ENCODE measurements around the gene HSPA14. TPM values are rescaled to one million over a fixed set of nuclear protein-coding genes. Genes with fewer than 3 reads are reported as not detected.

Gene HSPA14
- total and polyA plus RNA-seq, 10 of the 15 experiments (the other 5 are each of a cell fraction or from before 2014, with no cell fraction given), result 26.6 to 56.1 (median 34.3) TPM

GRCh38 chr10:14917827-14918226 is 79.7 kb downstream of the HSPA14 start:
- ATAC-seq, result no peak
- ChIA-PET RAD21 (ENCODE audit: unreplicated experiment) (no interaction called here), POLR2A (no interaction called here), CTCF (interaction anchor here (0.8 to 1.6 kb wide), 3 partner anchors 15 to 41 kb away, joined by 3 to 5 read pairs (median 4); partner anchors contain the start of gene MEIG1), SMC1A (ENCODE audit: uncharacterized antibody, unreplicated experiment) (interaction anchor here (1.0 kb wide), 2 partner anchors 18 to 19 kb away, joined by 3 to 4 read pairs; no protein-coding TSS in a partner anchor)
- H3K9ac ChIP-seq (ENCODE audit: control insufficient read depth, insufficient read depth, low read length), result no peak overlapping the region
- H3K27ac ChIP-seq (ENCODE audit: control insufficient read depth, insufficient read depth), result no peak overlapping the region
- H3K79me2 ChIP-seq (ENCODE audit: control insufficient read depth, insufficient read depth, low read length), result no peaks in the 10 kb centered on the region; the same call in 1 of the 2 replicates
- intact Hi-C loops (cut with micrococcal nuclease; ENCODE audit: unreplicated experiment), result no loop called here
- no TSS peak for BruUV-seq (replicated peaks)
- peaks cover 3% of the 10 kb centered on the region; the same call in 1 of the 2 replicates for H3K4me1 ChIP-seq (ENCODE audit: control insufficient read depth, insufficient read depth, low read length)
- 91% methylated on average over 3 of the region's 3 CpGs for WGBS (ENCODE audit: insufficient coverage, insufficient replicate concordance, low lambda C conversion rate, missing lambda C conversion rate)
- H3K9me3 ChIP-seq (replicated peaks; ENCODE audit: control insufficient read depth, insufficient read depth, low read length), result peaks cover 14% of the 10 kb centered on the region
- in situ Hi-C loops (cut with MboI), result no loop called here
- peaks cover 16 to 38% of the 10 kb centered on the region in 2 experiments for H3K36me3 ChIP-seq (ENCODE audit: control insufficient read depth in 2 of 2, insufficient read depth in 2 of 2, low read length in 1 of 2)
- FAIRE-seq, result no peak
- no peak overlapping the region for H2AFZ ChIP-seq (ENCODE audit: control insufficient read depth, low read depth, low read length)
- H4K20me1 ChIP-seq (ENCODE audit: control insufficient read depth, insufficient read depth), result no peaks in the 10 kb centered on the region
- no peak for DNase-seq (ENCODE audit: low read depth, low spot score)
- no peak overlapping the region for H3K4me2 ChIP-seq (ENCODE audit: control insufficient read depth, insufficient read depth)
- H3K4me3 ChIP-seq, result no peak overlapping the region
- no peaks in the 10 kb centered on the region for H3K27me3 ChIP-seq (replicated peaks in 1 of 2; ENCODE audit: control insufficient read depth in 2 of 2, insufficient read depth in 2 of 2, low read length in 1 of 2)
- TF ChIP-seq NKRF (conservative IDR thresholded peaks at IDR 0.05) (no peak), BHLHE40 (IDR thresholded peaks at IDR 0.05; ENCODE audit: borderline replicate concordance in 1 of 2, low read depth in 2 of 2, low read length in 1 of 2) (no peak), SUZ12 (IDR thresholded peaks at IDR 0.05; ENCODE audit: unreplicated experiment) (no peak), TAF1 (IDR thresholded peaks at IDR 0.05; ENCODE audit: borderline replicate concordance, low read depth, low read length) (no peak), ZBTB40 (IDR thresholded peaks at IDR 0.05; ENCODE audit: borderline replicate concordance) (no peak), RUNX3 (IDR thresholded peaks at IDR 0.05; ENCODE audit: low read length) (no peak), ZSCAN29 (IDR thresholded peaks at IDR 0.05) (no peak), ZNF622 (IDR thresholded peaks at IDR 0.05) (no peak), RCOR1 (conservative IDR thresholded peaks at IDR 0.05; ENCODE audit: low read depth, low read length) (no peak), CHD1 (IDR thresholded peaks at IDR 0.05; ENCODE audit: low read depth, low read length) (no peak), ATF3 (IDR thresholded peaks at IDR 0.05; ENCODE audit: borderline replicate concordance, extremely low read depth, low read depth, low read length) (no peak), PKNOX1 (IDR thresholded peaks at IDR 0.05) (no peak), TCF3 (IDR thresholded peaks at IDR 0.05; ENCODE audit: borderline replicate concordance, insufficient read depth, low read depth, low read length) (no peak), PAX8 (IDR thresholded peaks at IDR 0.05) (no peak), NFYA (IDR thresholded peaks at IDR 0.05; ENCODE audit: borderline replicate concordance, low read depth, low read length) (no peak), MYC (IDR thresholded peaks at IDR 0.05; ENCODE audit: insufficient read depth, insufficient read length, insufficient replicate concordance, low read length, severe bottlenecking) (no peak), ZBED1 (IDR thresholded peaks at IDR 0.05; ENCODE audit: borderline replicate concordance) (no peak), NFIC (IDR thresholded peaks at IDR 0.05; ENCODE audit: low read depth, low read length) (no peak)

All from GM12878 (cell line).